SK-N-SH treated with all-trans-retinoic acid at 6 μM for 48 hours (cell line): ENCODE measurements around the gene KLK8.

ENCODE experiments used
- ATAC-seq: fragments of 200-7000 bp; cut with Tn5 transposase; 3 replicates; pipeline ENCODE4 v1.9.1; 2020; ENCODE audit warnings: mild to moderate bottlenecking, moderate library complexity
- ARNTL ChIP-seq: fragments of 450-650 bp; formaldehyde crosslinking; IDR thresholded peaks from 2 replicates; pipeline ENCODE4 v1.5.0; 2020; ENCODE audit warnings: low read depth, mild to moderate bottlenecking, moderate library complexity, borderline replicate concordance
- BACH2 ChIP-seq: fragments of 250-450 bp; sonication (Bioruptor Pico); IDR thresholded peaks from 2 replicates; pipeline ENCODE4 v1.9.0; 2021; ENCODE audit warnings: mild to moderate bottlenecking, borderline replicate concordance
- CSDC2 ChIP-seq: fragments of 250-450 bp; sonication (Bioruptor Pico); IDR thresholded peaks from 2 replicates; pipeline ENCODE4 v1.5.0; 2020; ENCODE audit warnings: mild to moderate bottlenecking, moderate library complexity
- ESRRG ChIP-seq: fragments of 250-450 bp; sonication (Bioruptor Pico); IDR thresholded peaks from 2 replicates; pipeline ENCODE4 v1.6.1; 2021; ENCODE audit warnings: mild to moderate bottlenecking
- GLIS3 ChIP-seq: fragments of 250-450 bp; sonication (Bioruptor Pico); IDR thresholded peaks from 2 replicates; pipeline ENCODE4 v1.5.0; 2020; ENCODE audit warnings: mild to moderate bottlenecking, moderate library complexity
- OSR1 ChIP-seq: fragments of 250-450 bp; sonication (Bioruptor Pico); IDR thresholded peaks from 2 replicates; pipeline ENCODE4 v1.8.0; 2022; ENCODE audit warnings: moderate library complexity, mild to moderate bottlenecking, inconsistent platforms
- PPARA ChIP-seq: fragments of 250-450 bp; sonication (Bioruptor Pico); IDR thresholded peaks from 2 replicates; pipeline ENCODE4 v1.5.0; 2020; ENCODE audit warnings: mild to moderate bottlenecking, borderline replicate concordance
- RARB ChIP-seq: fragments of 250-450 bp; sonication (Bioruptor Pico); IDR thresholded peaks from 2 replicates; pipeline ENCODE4 v1.8.0; 2021; ENCODE audit warnings: mild to moderate bottlenecking, moderate library complexity
- SNAI2 ChIP-seq: fragments of 250-450 bp; sonication (Bioruptor Pico); IDR thresholded peaks from 2 replicates; pipeline ENCODE4 v1.5.0; 2020; ENCODE audit warnings: mild to moderate bottlenecking, moderate library complexity
- TCF4 ChIP-seq: fragments of 250-450 bp; sonication (Bioruptor Pico); IDR thresholded peaks from 2 replicates; pipeline ENCODE4 v1.8.0; 2021; ENCODE audit warnings: mild to moderate bottlenecking, moderate library complexity, borderline replicate concordance
- TOX ChIP-seq: fragments of 250-450 bp; sonication (Bioruptor Pico); IDR thresholded peaks from 2 replicates; pipeline ENCODE4 v1.8.0; 2021; ENCODE audit warnings: mild to moderate bottlenecking, moderate library complexity, borderline replicate concordance
- ZC3H10 ChIP-seq: fragments of 250-450 bp; sonication (Bioruptor Pico); IDR thresholded peaks from 2 replicates; pipeline ENCODE4 v1.5.1; 2021; ENCODE audit warnings: mild to moderate bottlenecking, moderate library complexity
- ZFP3 ChIP-seq: fragments of 250-450 bp; sonication (Bioruptor Pico); IDR thresholded peaks from 2 replicates; pipeline ENCODE4 v1.5.0; 2020; ENCODE audit warnings: mild to moderate bottlenecking, moderate library complexity
- ZFP30 ChIP-seq: fragments of 450-650 bp; formaldehyde crosslinking; IDR thresholded peaks from 2 replicates; pipeline ENCODE4 v1.5.0; 2022; ENCODE audit warnings: mild to moderate bottlenecking, moderate library complexity
- ZNF565 ChIP-seq: fragments of 450-650 bp; formaldehyde crosslinking; conservative IDR thresholded peaks from 2 replicates; pipeline ENCODE4 v1.5.0; 2020; ENCODE audit warnings: low read depth, mild to moderate bottlenecking, moderate library complexity
- ZNF70 ChIP-seq: fragments of 450-650 bp; formaldehyde crosslinking; IDR thresholded peaks from 2 replicates; pipeline ENCODE4 v1.5.0; 2020; ENCODE audit warnings: mild to moderate bottlenecking, moderate library complexity
- ZNF8 ChIP-seq: fragments of 450-650 bp; formaldehyde crosslinking; IDR thresholded peaks from 2 replicates; pipeline ENCODE4 v1.5.0; 2020; ENCODE audit warnings: mild to moderate bottlenecking, moderate library complexity
- TF ChIP-seq, protein P1 (sequence below): fragments of 250-450 bp; sonication (Bioruptor Pico); IDR thresholded peaks from 2 replicates; pipeline ENCODE4 v1.5.1; 2020; ENCODE audit warnings: low read depth, mild to moderate bottlenecking, moderate library complexity
- TF ChIP-seq, protein P2 (sequence below): fragments of 250-450 bp; sonication (Bioruptor Pico); IDR thresholded peaks from 2 replicates; pipeline ENCODE4 v1.5.1; 2021; ENCODE audit warnings: mild to moderate bottlenecking, moderate library complexity
- TF ChIP-seq, protein P3 (sequence below): fragments of 250-450 bp; sonication (Bioruptor Pico); IDR thresholded peaks from 2 replicates; pipeline ENCODE4 v1.5.0; 2020; ENCODE audit warnings: mild to moderate bottlenecking, moderate library complexity
- TF ChIP-seq, protein P4 (sequence below): fragments of 250-450 bp; sonication (Bioruptor Pico); IDR thresholded peaks from 2 replicates; pipeline ENCODE4 v1.8.0; 2020; ENCODE audit warnings: mild to moderate bottlenecking, moderate library complexity, borderline replicate concordance

KLK8 gene

DNA sequence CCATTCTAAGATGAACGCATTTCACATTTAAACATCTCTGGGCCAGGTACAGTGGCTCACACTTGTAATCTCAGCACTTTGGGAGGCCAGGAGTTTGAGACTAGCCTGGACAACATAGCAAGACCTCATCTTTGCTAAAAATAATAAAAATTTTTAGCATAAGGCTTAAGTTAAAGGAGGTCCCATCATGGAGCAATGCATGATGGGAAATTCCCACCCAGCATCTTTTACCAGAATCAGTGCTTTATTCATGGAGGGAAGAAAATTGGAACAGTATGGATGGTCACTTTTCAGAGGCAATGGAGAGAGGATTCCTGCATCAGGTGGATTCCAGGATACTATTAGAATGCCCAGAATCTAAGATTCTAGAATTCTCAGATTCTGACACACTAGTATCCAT, 3.8 kb upstream of the KLK8 start (continued):
- TF ChIP-seq TCF4 (CRISPR knock-in tag) (no peak), OSR1 (CRISPR knock-in tag) (no peak)
- TF ChIP-seq, protein P1, sequence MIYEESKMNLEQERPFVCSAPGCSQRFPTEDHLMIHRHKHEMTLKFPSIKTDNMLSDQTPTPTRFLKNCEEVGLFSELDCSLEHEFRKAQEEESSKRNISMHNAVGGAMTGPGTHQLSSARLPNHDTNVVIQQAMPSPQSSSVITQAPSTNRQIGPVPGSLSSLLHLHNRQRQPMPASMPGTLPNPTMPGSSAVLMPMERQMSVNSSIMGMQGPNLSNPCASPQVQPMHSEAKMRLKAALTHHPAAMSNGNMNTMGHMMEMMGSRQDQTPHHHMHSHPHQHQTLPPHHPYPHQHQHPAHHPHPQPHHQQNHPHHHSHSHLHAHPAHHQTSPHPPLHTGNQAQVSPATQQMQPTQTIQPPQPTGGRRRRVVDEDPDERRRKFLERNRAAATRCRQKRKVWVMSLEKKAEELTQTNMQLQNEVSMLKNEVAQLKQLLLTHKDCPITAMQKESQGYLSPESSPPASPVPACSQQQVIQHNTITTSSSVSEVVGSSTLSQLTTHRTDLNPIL (CRISPR knock-in tag) = no peak

DNA sequence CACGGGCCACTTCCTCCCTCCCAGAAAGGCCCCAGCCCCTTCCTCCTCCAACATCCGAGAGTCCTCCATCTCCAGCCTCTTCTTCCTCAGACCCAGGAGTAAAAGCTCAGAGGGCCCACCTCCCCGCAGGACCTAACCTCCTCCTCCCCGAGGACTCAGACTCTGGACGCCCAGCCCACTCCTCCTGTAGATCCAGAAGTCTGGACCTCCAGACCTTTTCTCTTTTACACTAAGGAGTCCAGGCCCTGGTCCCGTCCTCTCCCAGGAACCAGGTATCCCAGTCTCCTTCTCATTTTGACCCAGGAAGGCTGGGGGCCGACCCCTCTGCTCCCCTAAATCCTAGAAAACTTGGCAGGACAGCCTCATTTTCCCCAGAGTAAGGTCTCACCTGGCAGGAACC, 1.9 kb upstream of the KLK8 start:
- TF ChIP-seq ZNF8 (CRISPR knock-in tag) (no peak), SNAI2 (CRISPR knock-in tag) (no peak), ARNTL (CRISPR knock-in tag) (no peak)
- no peak for ATAC-seq

DNA sequence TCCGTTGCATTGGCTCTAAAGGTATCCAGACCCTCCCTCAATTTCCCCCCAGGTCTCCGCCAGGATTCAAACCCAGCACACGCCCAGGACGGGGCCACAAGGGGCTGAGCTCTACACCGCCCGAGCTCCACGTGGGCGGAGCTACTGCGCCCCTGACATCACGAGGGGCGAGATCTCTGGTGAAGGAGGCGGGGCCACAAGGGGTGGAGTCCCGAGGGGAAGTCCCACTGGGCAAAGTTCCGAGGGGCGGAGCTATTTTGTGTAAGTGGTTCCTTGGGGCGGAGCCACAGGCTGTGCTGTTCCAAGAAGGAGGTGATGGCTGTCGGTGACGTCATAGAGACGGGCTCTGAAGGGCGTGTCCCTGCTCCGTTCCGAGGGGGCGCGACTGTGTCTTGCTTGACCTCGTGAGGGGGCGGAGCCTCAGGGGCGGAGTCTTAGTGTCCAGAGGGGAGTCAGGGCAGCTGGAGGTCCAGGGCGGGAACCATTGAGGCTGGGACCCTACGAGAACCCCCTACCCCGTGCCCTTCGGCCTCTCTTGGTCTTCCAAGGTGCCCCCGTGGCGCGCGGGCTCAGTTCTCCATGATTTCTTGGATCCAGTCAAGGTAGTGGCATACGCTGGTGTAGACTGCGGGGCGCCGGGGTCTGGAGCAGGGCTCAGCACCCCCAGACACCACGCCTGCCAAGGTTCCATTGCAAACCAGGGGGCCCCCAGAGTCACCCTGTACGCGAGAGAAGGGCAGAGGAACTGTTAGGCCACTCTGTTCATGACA, 1.3 kb upstream of the KLK8 start:
- ATAC-seq = no peak

DNA sequence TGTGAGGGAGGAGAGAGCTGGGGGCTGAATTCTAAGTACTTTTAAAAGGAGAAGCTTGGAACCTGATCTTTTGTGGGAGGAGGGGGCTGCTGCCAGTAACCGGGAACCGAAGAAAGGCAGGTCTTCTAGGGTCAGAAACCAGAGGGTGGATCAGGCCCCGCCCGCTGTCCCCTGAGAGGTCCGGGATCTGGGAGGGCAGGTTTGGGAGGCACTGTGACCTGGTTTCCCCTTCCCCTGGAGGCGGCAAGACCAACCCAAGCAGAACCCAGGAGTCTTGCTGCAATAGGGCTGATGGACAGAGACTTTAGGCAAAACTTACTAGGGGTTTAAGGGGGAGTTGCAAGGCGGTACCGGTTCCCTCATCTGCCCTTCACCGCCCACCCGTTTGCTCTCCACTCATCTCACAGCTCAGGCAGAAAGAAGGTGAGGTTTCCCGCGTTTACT, 707 bp upstream of the KLK8 start:
- TF ChIP-seq GLIS3 (no peak), ZC3H10 (CRISPR knock-in tag) (no peak), ZNF70 (no peak)
- ATAC-seq = no peak

More for the DNA sequence above, 1.3 kb upstream of the KLK8 start:
- TF ChIP-seq ZNF565 (CRISPR knock-in tag) (no peak), ZC3H10 (CRISPR knock-in tag) (no peak), ZNF8 (CRISPR knock-in tag) (no peak), ZNF70 (no peak), OSR1 (CRISPR knock-in tag) (no peak), ESRRG (CRISPR knock-in tag) (no peak), BACH2 (CRISPR knock-in tag) (no peak), CSDC2 (CRISPR knock-in tag) (no peak), PPARA (CRISPR knock-in tag) (no peak), RARB (CRISPR knock-in tag) (no peak), TCF4 (CRISPR knock-in tag) (no peak), TOX (CRISPR knock-in tag) (no peak), ZFP30 (no peak)
- TF ChIP-seq, protein P2, sequence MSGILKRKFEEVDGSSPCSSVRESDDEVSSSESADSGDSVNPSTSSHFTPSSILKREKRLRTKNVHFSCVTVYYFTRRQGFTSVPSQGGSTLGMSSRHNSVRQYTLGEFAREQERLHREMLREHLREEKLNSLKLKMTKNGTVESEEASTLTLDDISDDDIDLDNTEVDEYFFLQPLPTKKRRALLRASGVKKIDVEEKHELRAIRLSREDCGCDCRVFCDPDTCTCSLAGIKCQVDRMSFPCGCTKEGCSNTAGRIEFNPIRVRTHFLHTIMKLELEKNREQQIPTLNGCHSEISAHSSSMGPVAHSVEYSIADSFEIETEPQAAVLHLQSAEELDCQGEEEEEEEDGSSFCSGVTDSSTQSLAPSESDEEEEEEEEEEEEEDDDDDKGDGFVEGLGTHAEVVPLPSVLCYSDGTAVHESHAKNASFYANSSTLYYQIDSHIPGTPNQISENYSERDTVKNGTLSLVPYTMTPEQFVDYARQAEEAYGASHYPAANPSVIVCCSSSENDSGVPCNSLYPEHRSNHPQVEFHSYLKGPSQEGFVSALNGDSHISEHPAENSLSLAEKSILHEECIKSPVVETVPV = no peak
- TF ChIP-seq, protein P1 (CRISPR knock-in tag) = no peak
- TF ChIP-seq, protein P3, sequence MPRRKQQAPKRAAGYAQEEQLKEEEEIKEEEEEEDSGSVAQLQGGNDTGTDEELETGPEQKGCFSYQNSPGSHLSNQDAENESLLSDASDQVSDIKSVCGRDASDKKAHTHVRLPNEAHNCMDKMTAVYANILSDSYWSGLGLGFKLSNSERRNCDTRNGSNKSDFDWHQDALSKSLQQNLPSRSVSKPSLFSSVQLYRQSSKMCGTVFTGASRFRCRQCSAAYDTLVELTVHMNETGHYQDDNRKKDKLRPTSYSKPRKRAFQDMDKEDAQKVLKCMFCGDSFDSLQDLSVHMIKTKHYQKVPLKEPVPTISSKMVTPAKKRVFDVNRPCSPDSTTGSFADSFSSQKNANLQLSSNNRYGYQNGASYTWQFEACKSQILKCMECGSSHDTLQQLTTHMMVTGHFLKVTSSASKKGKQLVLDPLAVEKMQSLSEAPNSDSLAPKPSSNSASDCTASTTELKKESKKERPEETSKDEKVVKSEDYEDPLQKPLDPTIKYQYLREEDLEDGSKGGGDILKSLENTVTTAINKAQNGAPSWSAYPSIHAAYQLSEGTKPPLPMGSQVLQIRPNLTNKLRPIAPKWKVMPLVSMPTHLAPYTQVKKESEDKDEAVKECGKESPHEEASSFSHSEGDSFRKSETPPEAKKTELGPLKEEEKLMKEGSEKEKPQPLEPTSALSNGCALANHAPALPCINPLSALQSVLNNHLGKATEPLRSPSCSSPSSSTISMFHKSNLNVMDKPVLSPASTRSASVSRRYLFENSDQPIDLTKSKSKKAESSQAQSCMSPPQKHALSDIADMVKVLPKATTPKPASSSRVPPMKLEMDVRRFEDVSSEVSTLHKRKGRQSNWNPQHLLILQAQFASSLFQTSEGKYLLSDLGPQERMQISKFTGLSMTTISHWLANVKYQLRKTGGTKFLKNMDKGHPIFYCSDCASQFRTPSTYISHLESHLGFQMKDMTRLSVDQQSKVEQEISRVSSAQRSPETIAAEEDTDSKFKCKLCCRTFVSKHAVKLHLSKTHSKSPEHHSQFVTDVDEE (CRISPR knock-in tag) = no peak
- TF ChIP-seq, all 23 proteins: peak for 0

DNA sequence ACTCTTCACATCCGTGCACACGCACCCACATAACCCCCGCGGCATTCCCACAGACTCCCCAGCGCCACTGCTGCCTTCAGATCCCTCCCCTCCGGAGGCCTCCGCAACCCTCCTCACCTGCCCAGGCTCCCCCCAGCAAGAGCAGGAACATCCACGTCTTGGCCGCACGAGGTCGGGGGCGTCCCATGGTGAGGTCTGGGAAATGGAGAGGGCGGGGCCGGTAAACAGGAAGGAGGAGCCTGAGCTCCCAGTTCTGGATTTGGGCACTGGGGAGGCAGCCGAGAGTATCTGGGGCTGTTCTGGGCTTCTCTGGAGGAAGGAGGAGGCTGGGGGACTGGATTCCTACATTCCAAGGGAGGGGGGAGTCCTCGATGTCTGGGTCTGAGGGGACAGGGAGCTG, 423 bp downstream of the KLK8 start:
- ATAC-seq = no peak
- TF ChIP-seq OSR1 (CRISPR knock-in tag) (no peak), SNAI2 (CRISPR knock-in tag) (no peak), ZFP30 (no peak), BACH2 (CRISPR knock-in tag) (no peak), TOX (CRISPR knock-in tag) (no peak), RARB (CRISPR knock-in tag) (no peak), ZFP3 (no peak)
- TF ChIP-seq, protein P4, sequence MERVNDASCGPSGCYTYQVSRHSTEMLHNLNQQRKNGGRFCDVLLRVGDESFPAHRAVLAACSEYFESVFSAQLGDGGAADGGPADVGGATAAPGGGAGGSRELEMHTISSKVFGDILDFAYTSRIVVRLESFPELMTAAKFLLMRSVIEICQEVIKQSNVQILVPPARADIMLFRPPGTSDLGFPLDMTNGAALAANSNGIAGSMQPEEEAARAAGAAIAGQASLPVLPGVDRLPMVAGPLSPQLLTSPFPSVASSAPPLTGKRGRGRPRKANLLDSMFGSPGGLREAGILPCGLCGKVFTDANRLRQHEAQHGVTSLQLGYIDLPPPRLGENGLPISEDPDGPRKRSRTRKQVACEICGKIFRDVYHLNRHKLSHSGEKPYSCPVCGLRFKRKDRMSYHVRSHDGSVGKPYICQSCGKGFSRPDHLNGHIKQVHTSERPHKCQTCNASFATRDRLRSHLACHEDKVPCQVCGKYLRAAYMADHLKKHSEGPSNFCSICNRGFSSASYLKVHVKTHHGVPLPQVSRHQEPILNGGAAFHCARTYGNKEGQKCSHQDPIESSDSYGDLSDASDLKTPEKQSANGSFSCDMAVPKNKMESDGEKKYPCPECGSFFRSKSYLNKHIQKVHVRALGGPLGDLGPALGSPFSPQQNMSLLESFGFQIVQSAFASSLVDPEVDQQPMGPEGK (CRISPR knock-in tag) = no peak
- TF ChIP-seq, protein P3 (CRISPR knock-in tag) = no peak
